ENCODE data around the gene UQCRQ. TPM values are rescaled to one million over a fixed set of nuclear protein-coding genes. Genes with fewer than 3 reads are reported as not detected.

UQCRQ gene
- total and polyA plus RNA-seq, 2 of the 13 experiments (the other 11 are each of a cell fraction or from before 2014, with no cell fraction given), result 257 to 575 TPM

DNA sequence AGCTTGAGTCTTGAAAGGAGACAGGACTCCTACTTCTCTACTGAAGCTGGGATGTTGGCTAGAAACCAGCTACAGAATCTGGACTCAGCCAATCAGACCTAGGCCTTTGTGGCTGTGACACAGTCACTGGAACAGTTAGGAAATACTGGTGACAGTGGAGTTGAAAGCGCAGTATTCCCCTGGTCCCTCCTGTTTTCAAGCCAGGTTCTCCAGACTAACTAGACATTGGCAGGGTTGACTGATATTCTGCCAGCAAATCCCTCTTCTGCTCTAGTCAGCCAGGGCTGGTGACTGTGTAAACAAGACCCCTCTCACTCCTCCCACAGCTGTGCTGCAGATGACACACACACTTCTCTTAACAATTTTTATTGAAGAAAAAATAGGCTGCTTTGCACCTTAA lies 44.7 kb upstream of the UQCRQ start (continued):
- TF ChIP-seq, protein P1, sequence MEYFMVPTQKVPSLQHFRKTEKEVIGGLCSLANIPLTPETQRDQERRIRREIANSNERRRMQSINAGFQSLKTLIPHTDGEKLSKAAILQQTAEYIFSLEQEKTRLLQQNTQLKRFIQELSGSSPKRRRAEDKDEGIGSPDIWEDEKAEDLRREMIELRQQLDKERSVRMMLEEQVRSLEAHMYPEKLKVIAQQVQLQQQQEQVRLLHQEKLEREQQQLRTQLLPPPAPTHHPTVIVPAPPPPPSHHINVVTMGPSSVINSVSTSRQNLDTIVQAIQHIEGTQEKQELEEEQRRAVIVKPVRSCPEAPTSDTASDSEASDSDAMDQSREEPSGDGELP (IDR thresholded peaks at IDR 0.05; ENCODE audit: borderline replicate concordance, low read depth), result peak; percentile 33; the same call in 1 of the 2 replicates
- no peak for TF ChIP-seq HMG20A (CRISPR knock-in tag; IDR thresholded peaks at IDR 0.05; ENCODE audit: borderline replicate concordance)
- no peak for TF ChIP-seq MAFK (conservative IDR thresholded peaks at IDR 0.05 in 1 of 2, IDR thresholded peaks at IDR 0.05 in 1 of 2; ENCODE audit: low read length in 2 of 2)

- ATAC-seq, result no peak
- intact Hi-C loops (cut with micrococcal nuclease; ENCODE audit: unreplicated experiment) (loop anchor here (5.0 kb wide), 1 partner anchor 296 kb away; no protein-coding TSS in a partner anchor), in situ Hi-C loops (cut with HindIII; ENCODE audit: extremely low pct_ligation_motif_present, low pct_unique_long_range_greater_than_20kb) (no loop called here)
- Histone ChIP-seq H3K4me3 (replicated peaks in 1 of 3; ENCODE audit: insufficient read depth in 1 of 3, low read depth in 2 of 3, low read length in 3 of 3) (no peak overlapping the region), H4K20me1 (ENCODE audit: insufficient read depth, low read length) (no peaks in the 10 kb centered on the region), H3K27ac (ENCODE audit: extremely low read length, insufficient read depth, low read length) (no peak overlapping the region), H3K4me1 (ENCODE audit: insufficient read depth, low read length) (peaks cover 48% of the 10 kb centered on the region), H3K27me3 (ENCODE audit: control insufficient read depth in 1 of 2, insufficient read depth in 2 of 2, low read length in 2 of 2) (no peaks in the 10 kb centered on the region), H3K4me2 (ENCODE audit: low read depth, low read length) (no peak overlapping the region), H2AFZ (ENCODE audit: low read length) (no peak overlapping the region), H3K9me3 (ENCODE audit: low read length) (no peaks in the 10 kb centered on the region), H3K36me3 (replicated peaks in 1 of 2; ENCODE audit: control insufficient read depth in 1 of 2, insufficient read depth in 2 of 2, low read length in 2 of 2) (peaks cover 7 to 30% of the 10 kb centered on the region in 2 experiments; a peak in 4 of 5 replicates), H3K79me2 (ENCODE audit: insufficient read depth, low read length) (peaks cover 13% of the 10 kb centered on the region), H3K9ac (ENCODE audit: insufficient read depth, low read depth, low read length) (no peak overlapping the region)
- POLR2A ChIA-PET, result interaction anchor here (0.6 to 6.7 kb wide), 4 partner anchors 13 to 265 kb away, joined by 3 to 176 read pairs (median 3); partner anchors contain the start of gene GDF9
- CTCF ChIA-PET (ENCODE audit: low intra/inter-chr PET ratio, low total read pairs), result interaction anchor here (4.5 kb wide), 1 partner anchor 15 kb away, joined by 54 read pairs; no protein-coding TSS in a partner anchor
- FAIRE-seq, result no peak
- no peak for DNase-seq (ENCODE audit: low spot score)
- WGBS (ENCODE audit: low lambda C conversion rate), result 97% methylated on average over 50 of the region's 68 CpGs
- no TSS peak for BruUV-seq (replicated peaks)
- TF ChIP-seq RBFOX2 (IDR thresholded peaks at IDR 0.05; ENCODE audit: low read depth, low read length) (peak; percentile 56), NONO (IDR thresholded peaks at IDR 0.05) (no peak), NONO (CRISPR knock-in tag; conservative IDR thresholded peaks at IDR 0.05) (0 out of 2 replicates have a peak, but pooled peaks have one; percentile 11), MXD4 (CRISPR knock-in tag; IDR thresholded peaks at IDR 0.05) (no peak), ZBTB10 (CRISPR knock-in tag; IDR thresholded peaks at IDR 0.05; ENCODE audit: borderline replicate concordance) (no peak), SIX4 (CRISPR knock-in tag; IDR thresholded peaks at IDR 0.05) (no peak), AGO2 (optimal IDR thresholded peaks at IDR 0.05; ENCODE audit: low read depth, low read length) (peak; percentile 79), CENPT (CRISPR knock-in tag; IDR thresholded peaks at IDR 0.05; ENCODE audit: low read depth) (no peak), MEIS2 (CRISPR knock-in tag; IDR thresholded peaks at IDR 0.05) (no peak)
- TF ChIP-seq, protein P2, sequence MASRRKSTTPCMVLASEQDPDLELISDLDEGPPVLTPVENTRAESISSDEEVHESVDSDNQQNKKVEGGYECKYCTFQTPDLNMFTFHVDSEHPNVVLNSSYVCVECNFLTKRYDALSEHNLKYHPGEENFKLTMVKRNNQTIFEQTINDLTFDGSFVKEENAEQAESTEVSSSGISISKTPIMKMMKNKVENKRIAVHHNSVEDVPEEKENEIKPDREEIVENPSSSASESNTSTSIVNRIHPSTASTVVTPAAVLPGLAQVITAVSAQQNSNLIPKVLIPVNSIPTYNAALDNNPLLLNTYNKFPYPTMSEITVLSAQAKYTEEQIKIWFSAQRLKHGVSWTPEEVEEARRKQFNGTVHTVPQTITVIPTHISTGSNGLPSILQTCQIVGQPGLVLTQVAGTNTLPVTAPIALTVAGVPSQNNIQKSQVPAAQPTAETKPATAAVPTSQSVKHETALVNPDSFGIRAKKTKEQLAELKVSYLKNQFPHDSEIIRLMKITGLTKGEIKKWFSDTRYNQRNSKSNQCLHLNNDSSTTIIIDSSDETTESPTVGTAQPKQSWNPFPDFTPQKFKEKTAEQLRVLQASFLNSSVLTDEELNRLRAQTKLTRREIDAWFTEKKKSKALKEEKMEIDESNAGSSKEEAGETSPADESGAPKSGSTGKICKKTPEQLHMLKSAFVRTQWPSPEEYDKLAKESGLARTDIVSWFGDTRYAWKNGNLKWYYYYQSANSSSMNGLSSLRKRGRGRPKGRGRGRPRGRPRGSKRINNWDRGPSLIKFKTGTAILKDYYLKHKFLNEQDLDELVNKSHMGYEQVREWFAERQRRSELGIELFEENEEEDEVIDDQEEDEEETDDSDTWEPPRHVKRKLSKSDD (CRISPR knock-in tag; IDR thresholded peaks at IDR 0.05; ENCODE audit: low read depth), result 0 out of 2 replicates have a peak, but pooled peaks have one; percentile 50
Measured at GRCh38 chr5:132822650-132823480, 43.6 kb upstream of the UQCRQ start.
